Measurements from ENCODE around the gene MSH4.
"Not testable (repeated sequence)": the region's sequence is repeated elsewhere in the genome, so short reads cannot be mapped to it uniquely, and the experiment has no call there.

Gene MSH4

GRCh38 chr1:75932304-75932703 lies 135.6 kb downstream of the MSH4 start, which contains the start of gene ASB17:
TSS of gene ASB17 (minus strand) at chr1:75932404. CDS start at chr1:75932291, 113 bp downstream.
- in situ Hi-C loops (cut with MboI; ENCODE audit: low sequenced_read_pairs) = no loop called here

- in situ Hi-C loops (cut with MboI; ENCODE audit: low sequenced_read_pairs) = no loop called here
Measured at GRCh38 chr1:75937034-75937433, 140.4 kb downstream of the MSH4 start.

DNA sequence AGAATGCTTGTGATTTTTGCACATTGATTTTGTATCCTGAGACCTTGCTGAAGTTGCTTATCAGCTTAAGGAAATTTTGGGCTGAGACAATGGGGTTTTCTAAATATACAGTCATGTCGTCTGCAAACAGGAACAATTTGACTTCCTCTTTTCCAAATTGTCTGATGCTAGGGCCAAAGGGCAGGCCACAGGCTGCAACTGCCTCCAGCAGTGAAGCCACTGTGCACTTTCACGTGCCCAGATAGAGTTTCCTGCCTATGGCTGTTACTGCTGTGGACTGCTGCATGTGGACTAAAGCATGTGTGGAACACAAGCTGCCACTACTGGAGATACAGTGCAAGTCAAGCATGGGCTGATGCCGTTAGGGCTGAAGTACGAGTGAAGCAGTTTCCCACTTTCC lies 146.4 kb downstream of the MSH4 start:
- in situ Hi-C loops (cut with MboI; ENCODE audit: low sequenced_read_pairs) = not testable (repeated sequence)

DNA sequence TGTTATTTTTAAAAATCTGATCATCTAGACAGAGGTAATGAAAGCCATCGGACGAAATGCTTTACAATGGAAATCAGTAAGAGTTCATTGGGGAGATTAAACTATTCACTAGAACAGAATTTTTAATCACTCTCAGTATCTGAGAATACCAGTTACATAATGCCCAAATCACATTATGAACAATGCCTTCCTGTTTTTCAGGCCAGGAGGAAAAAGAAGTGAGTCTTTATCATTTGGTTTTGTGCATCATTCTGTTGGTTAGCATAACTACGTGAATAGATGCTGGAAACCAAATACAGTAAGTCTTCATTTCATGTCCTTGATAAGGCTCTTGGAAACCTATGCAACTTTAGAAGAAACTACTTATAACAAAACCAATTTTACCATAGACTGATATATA lies 153.5 kb downstream of the MSH4 start:
- in situ Hi-C loops (cut with MboI; ENCODE audit: low sequenced_read_pairs) = no loop called here

- in situ Hi-C loops (cut with MboI; ENCODE audit: low sequenced_read_pairs) = no loop called here
Measured at GRCh38 chr1:75952016-75952415, 155.3 kb downstream of the MSH4 start.

DNA sequence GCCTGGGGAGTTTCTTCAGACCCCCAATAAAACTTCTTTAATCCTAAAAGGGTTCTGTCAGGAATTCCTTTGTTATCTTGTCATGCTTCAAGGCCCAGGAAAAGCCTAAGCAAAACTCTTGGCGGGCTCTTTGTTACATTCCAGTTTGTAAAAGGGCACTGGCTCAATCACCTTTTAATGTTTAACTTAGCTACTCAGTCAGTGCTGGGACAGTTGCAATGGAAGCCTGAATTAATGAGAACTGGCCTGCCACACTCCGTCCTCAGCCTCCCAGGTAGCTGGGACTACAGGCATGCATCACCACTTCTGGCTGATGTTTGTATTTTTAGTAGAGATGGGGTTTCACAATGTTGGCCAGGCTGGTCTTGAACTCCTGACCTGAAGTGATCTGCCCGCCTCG lies 156.8 kb downstream of the MSH4 start:
- in situ Hi-C loops (cut with MboI; ENCODE audit: low sequenced_read_pairs) = no loop called here

GRCh38 chr1:75954586-75954985 lies 157.9 kb downstream of the MSH4 start:
- in situ Hi-C loops (cut with MboI; ENCODE audit: low sequenced_read_pairs) = no loop called here

Data from HL-60/S4 (cell line).